ENCODE results near the gene DNAJC17. TPM values are rescaled to one million over a fixed set of nuclear protein-coding genes. Genes with fewer than 3 reads are reported as not detected.

DNAJC17 gene
- total and polyA plus RNA-seq, 4 experiments from 2014 or later = 24.3 to 43.9 (median 36.0) TPM

DNA sequence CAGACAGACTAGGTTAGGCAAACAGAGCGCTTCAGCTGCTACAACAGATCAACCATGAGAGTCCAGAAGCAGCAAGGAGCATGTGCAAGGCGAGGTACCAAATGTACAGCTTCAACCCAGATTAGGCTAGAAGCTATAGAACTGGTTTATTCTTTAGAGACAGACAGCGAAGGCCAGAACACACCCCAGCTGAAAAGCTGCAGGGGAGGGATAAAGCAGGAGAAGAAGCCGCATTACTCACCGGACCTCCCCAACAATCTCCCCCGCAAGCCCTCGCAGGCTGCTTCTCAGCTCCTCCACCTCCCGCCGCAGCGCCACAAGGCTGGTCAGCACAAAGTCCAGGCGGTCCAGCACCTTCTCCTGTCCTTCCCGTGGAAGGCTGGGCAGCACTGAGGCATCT lies 55.5 kb downstream of the DNAJC17 start:
- no peaks in the 10 kb centered on the region for H3K9me3 Mint-ChIP-seq
- peaks cover 26 to 49% of the 10 kb centered on the region in 2 donors for H3K36me3 Mint-ChIP-seq
- Histone ChIP-seq H3K4me1 (ENCODE audit: insufficient read depth, low read length) (peaks cover 37% of the 10 kb centered on the region), H3K36me3 (ENCODE audit: insufficient read depth, low read length) (peaks cover 20% of the 10 kb centered on the region), H3K4me3 (ENCODE audit: low read length in 2 of 2) (no peak overlapping the region), H3K27me3 (ENCODE audit: insufficient read depth, low read length) (no peaks in the 10 kb centered on the region), H3K27ac (ENCODE audit: low read depth, low read length) (no peak overlapping the region), H3K9me3 (ENCODE audit: control insufficient read depth in 1 of 2, low read length in 2 of 2) (no peaks in the 10 kb centered on the region)
- no peaks in the 10 kb centered on the region for H3K27me3 Mint-ChIP-seq
- CTCF ChIA-PET (ENCODE audit: partially characterized antibody) = interaction anchor here (0.6 to 2.2 kb wide), 3 partner anchors 8 to 57 kb away, joined by 3 to 7 read pairs (median 5); partner anchors contain the start of gene RAD51
- POLR2A ChIA-PET (ENCODE audit: partially characterized antibody) = interaction anchor here (1.1 to 2.1 kb wide), 4 partner anchors 8 to 57 kb away, joined by 3 to 7 read pairs (median 6); partner anchors contain the start of genes C15orf62, GCHFR and RAD51
- DNase-seq = no peak
- peak overlapping the region in 2 of 7 donors; percentile 77 to 82 for H3K27ac Mint-ChIP-seq
- peaks cover 13 to 40% (median 29%) of the 10 kb centered on the region in 4 donors for H3K4me1 Mint-ChIP-seq
- intact Hi-C loops (cut with micrococcal nuclease) = loop anchor here (10.0 kb wide), 1 partner anchor 157 kb away; the partner anchor contains the start of gene KNL1
- no peak overlapping the region for H3K4me3 Mint-ChIP-seq

DNA sequence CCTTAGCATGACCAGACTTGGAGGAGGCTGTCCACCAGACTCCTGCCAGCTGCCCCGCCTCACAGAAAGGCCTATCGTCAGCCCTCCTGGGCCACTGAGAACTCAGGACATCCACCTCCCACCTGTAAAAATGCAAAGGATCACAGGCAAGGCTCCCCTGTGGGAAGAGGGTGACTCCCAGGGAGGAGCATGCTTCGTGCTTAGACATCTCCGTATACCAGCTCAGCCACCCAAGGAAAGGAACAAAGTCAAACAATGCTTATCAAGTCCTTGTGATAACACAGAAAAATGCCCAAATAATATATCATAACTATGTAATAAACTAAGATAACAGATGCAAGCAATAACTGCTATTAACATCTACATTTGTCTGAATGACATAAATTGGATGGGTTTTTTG lies 56.4 kb downstream of the DNAJC17 start:
- no peaks in the 10 kb centered on the region for H3K9me3 ChIP-seq (ENCODE audit: control insufficient read depth in 1 of 2, low read length in 2 of 2)
- peaks cover 21% of the 10 kb centered on the region for H3K36me3 ChIP-seq (ENCODE audit: insufficient read depth, low read length)
- peaks cover 35% of the 10 kb centered on the region for H3K4me1 ChIP-seq (ENCODE audit: insufficient read depth, low read length)
- Mint-ChIP-seq H3K27ac (no peak overlapping the region), H3K27me3 (no peaks in the 10 kb centered on the region), H3K4me1 (peaks cover 12 to 40% (median 28%) of the 10 kb centered on the region in 4 donors), H3K9me3 (no peaks in the 10 kb centered on the region), H3K4me3 (no peak overlapping the region), H3K36me3 (peaks cover 26 to 53% of the 10 kb centered on the region in 2 donors)
- ChIA-PET POLR2A (ENCODE audit: partially characterized antibody) (interaction anchor here (1.1 to 1.4 kb wide), 2 partner anchors 18 to 56 kb away, joined by 3 to 4 read pairs; partner anchors contain the start of genes C15orf62 and RAD51), CTCF (ENCODE audit: partially characterized antibody) (interaction anchor here (0.9 kb wide), 1 partner anchor 56 kb away, joined by 5 read pairs; the partner anchor contains the start of gene RAD51)
- no peak overlapping the region for H3K4me3 ChIP-seq (ENCODE audit: low read length in 2 of 2)
- intact Hi-C loops (cut with micrococcal nuclease) = loop anchor here (10.0 kb wide), 1 partner anchor 156 kb away; the partner anchor contains the start of gene KNL1
- no peak overlapping the region for H3K27ac ChIP-seq (ENCODE audit: low read depth, low read length)
- no peak for DNase-seq
- H3K27me3 ChIP-seq (ENCODE audit: insufficient read depth, low read length) = no peaks in the 10 kb centered on the region

- peak overlapping the region in 1 of 7 donors; percentile 57 for H3K27ac Mint-ChIP-seq
- H3K27me3 Mint-ChIP-seq = no peaks in the 10 kb centered on the region
- CTCF ChIA-PET (ENCODE audit: partially characterized antibody) = no interaction called here
- DNase-seq = no peak
- no peaks in the 10 kb centered on the region for H3K9me3 Mint-ChIP-seq
- H3K9me3 ChIP-seq (ENCODE audit: control insufficient read depth in 1 of 2, low read length in 2 of 2) = no peaks in the 10 kb centered on the region
- POLR2A ChIA-PET (ENCODE audit: partially characterized antibody) = no interaction called here
- peaks cover 15 to 41% (median 27%) of the 10 kb centered on the region in 4 donors for H3K4me1 Mint-ChIP-seq
- H3K4me3 Mint-ChIP-seq = no peak overlapping the region
- no peaks in the 10 kb centered on the region for H3K27me3 ChIP-seq (ENCODE audit: insufficient read depth, low read length)
- H3K4me1 ChIP-seq (ENCODE audit: insufficient read depth, low read length) = peaks cover 35% of the 10 kb centered on the region
- H3K4me3 ChIP-seq (ENCODE audit: low read length in 2 of 2) = no peak overlapping the region
- peaks cover 26 to 56% of the 10 kb centered on the region in 2 donors for H3K36me3 Mint-ChIP-seq
- H3K27ac ChIP-seq (ENCODE audit: low read depth, low read length) = no peak overlapping the region
- intact Hi-C loops (cut with micrococcal nuclease) = no loop called here
- H3K36me3 ChIP-seq (ENCODE audit: insufficient read depth, low read length) = peaks cover 25% of the 10 kb centered on the region
Observed at GRCh38 chr15:40749151-40749630, 58.1 kb downstream of the DNAJC17 start.

GRCh38 chr15:40747685-40748631 lies 59.3 kb downstream of the DNAJC17 start:
- H3K4me3 Mint-ChIP-seq = no peak overlapping the region
- H3K4me3 ChIP-seq (ENCODE audit: low read length in 2 of 2) = no peak overlapping the region
- peaks cover 0 to 2% (median 0%) of the 10 kb centered on the region in 8 donors for H3K9me3 Mint-ChIP-seq
- no peaks in the 10 kb centered on the region for H3K27me3 Mint-ChIP-seq
- no peak overlapping the region for H3K27ac ChIP-seq (ENCODE audit: low read depth, low read length)
- no peak for DNase-seq
- ChIA-PET POLR2A (ENCODE audit: partially characterized antibody) (no interaction called here), CTCF (ENCODE audit: partially characterized antibody) (interaction anchor here (1.2 to 2.1 kb wide), 3 partner anchors 35 to 158 kb away, joined by 3 to 9 read pairs (median 3); no protein-coding TSS in a partner anchor)
- H3K4me1 Mint-ChIP-seq = peaks cover 18 to 39% (median 26%) of the 10 kb centered on the region in 4 donors
- H3K27ac Mint-ChIP-seq = peak overlapping the region in 3 of 7 donors; percentile 22 to 77 (median 69)
- H3K4me1 ChIP-seq (ENCODE audit: insufficient read depth, low read length) = peaks cover 37% of the 10 kb centered on the region
- peaks cover 25% of the 10 kb centered on the region for H3K36me3 ChIP-seq (ENCODE audit: insufficient read depth, low read length)
- no peaks in the 10 kb centered on the region for H3K27me3 ChIP-seq (ENCODE audit: insufficient read depth, low read length)
- peaks cover 26 to 58% of the 10 kb centered on the region in 2 donors for H3K36me3 Mint-ChIP-seq
- intact Hi-C loops (cut with micrococcal nuclease) = no loop called here
- no peaks in the 10 kb centered on the region for H3K9me3 ChIP-seq (ENCODE audit: control insufficient read depth in 1 of 2, low read length in 2 of 2)

- H3K9me3 Mint-ChIP-seq = peaks cover 0 to 2% (median 0%) of the 10 kb centered on the region in 8 donors
- peak overlapping the region in 5 of 7 donors; percentile 27 to 70 (median 52) for H3K27ac Mint-ChIP-seq
- Histone ChIP-seq H3K4me1 (ENCODE audit: insufficient read depth, low read length) (peaks cover 28% of the 10 kb centered on the region), H3K9me3 (ENCODE audit: control insufficient read depth in 1 of 2, low read length in 2 of 2) (no peaks in the 10 kb centered on the region), H3K4me3 (ENCODE audit: low read length in 2 of 2) (no peak overlapping the region), H3K36me3 (ENCODE audit: insufficient read depth, low read length) (peaks cover 20% of the 10 kb centered on the region), H3K27ac (ENCODE audit: low read depth, low read length) (no peak overlapping the region), H3K27me3 (ENCODE audit: insufficient read depth, low read length) (no peaks in the 10 kb centered on the region)
- DNase-seq = no peak
- peaks cover 20 to 56% of the 10 kb centered on the region in 2 donors for H3K36me3 Mint-ChIP-seq
- intact Hi-C loops (cut with micrococcal nuclease) = no loop called here
- peaks cover 13 to 29% (median 18%) of the 10 kb centered on the region in 4 donors for H3K4me1 Mint-ChIP-seq
- POLR2A ChIA-PET (ENCODE audit: partially characterized antibody) = no interaction called here
- H3K27me3 Mint-ChIP-seq = no peaks in the 10 kb centered on the region
- CTCF ChIA-PET (ENCODE audit: partially characterized antibody) = interaction anchor here (0.8 to 2.1 kb wide), 3 partner anchors 36 to 112 kb away, joined by 3 to 9 read pairs (median 4); no protein-coding TSS in a partner anchor
- no peak overlapping the region for H3K4me3 Mint-ChIP-seq
Observed at GRCh38 chr15:40746916-40747418, 60.3 kb downstream of the DNAJC17 start.

- ChIA-PET POLR2A (ENCODE audit: partially characterized antibody) (interaction anchor here (1.7 to 3.1 kb wide), 2 partner anchors 19 to 50 kb away, joined by 8 to 24 read pairs; partner anchors contain the start of genes GCHFR and RAD51), CTCF (ENCODE audit: partially characterized antibody) (interaction anchor here (1.0 to 2.0 kb wide), 6 partner anchors 8 to 113 kb away, joined by 3 to 7 read pairs (median 3); partner anchors contain the start of gene RAD51)
- Histone ChIP-seq H3K27ac (ENCODE audit: low read depth, low read length) (peak overlapping the region; percentile 71), H3K4me1 (ENCODE audit: insufficient read depth, low read length) (peaks cover 26% of the 10 kb centered on the region), H3K4me3 (ENCODE audit: low read length in 2 of 2) (no peak overlapping the region), H3K9me3 (ENCODE audit: control insufficient read depth in 1 of 2, low read length in 2 of 2) (no peaks in the 10 kb centered on the region), H3K27me3 (ENCODE audit: insufficient read depth, low read length) (no peaks in the 10 kb centered on the region), H3K36me3 (ENCODE audit: insufficient read depth, low read length) (peaks cover 9% of the 10 kb centered on the region)
- Mint-ChIP-seq H3K4me1 (peaks cover 12 to 20% (median 16%) of the 10 kb centered on the region in 4 donors), H3K4me3 (no peak overlapping the region), H3K36me3 (peaks cover 14 to 50% of the 10 kb centered on the region in 2 donors), H3K27ac (peak overlapping the region; percentile 96 to 99 (median 97)), H3K9me3 (peaks cover 0 to 2% (median 0%) of the 10 kb centered on the region in 8 donors), H3K27me3 (no peaks in the 10 kb centered on the region)
- DNase-seq = no peak
- intact Hi-C loops (cut with micrococcal nuclease) = loop anchor here (1.0 kb wide), 1 partner anchor 11 kb away; the partner anchor contains the start of gene RMDN3
Observed at GRCh38 chr15:40744815-40745152, 62.5 kb downstream of the DNAJC17 start.
